Heart left ventricle (tissue), 13 donors: ENCODE measurements around the gene TXNDC5.

ENCODE experiments used
- POLR2A ChIP-seq, 2 donors: fragments of 450-650 bp; IDR thresholded peaks; one replicate each; pipeline ENCODE4 v1.6.1; 2017; ENCODE audit warnings: antibody characterized with exemption in 2 of 2, mild to moderate bottlenecking in 2 of 2, moderate library complexity in 2 of 2
- TF ChIP-seq, protein P1 (sequence below), 12 donors: fragments of 200-600 bp; sonication (generic) in 4 of 12; IDR thresholded peaks; one replicate each; pipeline versions ENCODE4 v1.5.0 to v1.8.0; 2018 to 2022; ENCODE audit warnings: antibody characterized with exemption in 12 of 12, mild to moderate bottlenecking in 5 of 12
- donor health status: ischemic (EF 13 %, LVEDD 7.1; RV severe dilation, severe dysfunction).
- donor health status: DM: no; HTN: yes; CAD: no.
- donor health status: DM: no; HTN: no; CAD: no.
- donor health status: ischemic (EF 25% LVEDD 6.9; RV normal size, moderate dysfunction).
- donor health status: ischemic (EF 25% LVEDD 5.7; RV mildly dilated, moderate dysfunction).
- donor health status: ischemic (EF 35%, LVEDD 5.7; RV mildly dilated, moderate dysfunction).
- donor health status: nonischemic (EF 11% LVEDD 7.7; RV severe dilation, severe dysfunction).
- donor health status: DM: yes; HTN: yes; CAD: no.
- donor health status: PGD.
- donor health status: ischemic (EF 29% LVEDD 5.4; RV normal size, mild dysfunction).
- donor health status: nonischemic (EF 23%, LVEDD 6.1; RV moderate dilation, normal function).

DNA sequence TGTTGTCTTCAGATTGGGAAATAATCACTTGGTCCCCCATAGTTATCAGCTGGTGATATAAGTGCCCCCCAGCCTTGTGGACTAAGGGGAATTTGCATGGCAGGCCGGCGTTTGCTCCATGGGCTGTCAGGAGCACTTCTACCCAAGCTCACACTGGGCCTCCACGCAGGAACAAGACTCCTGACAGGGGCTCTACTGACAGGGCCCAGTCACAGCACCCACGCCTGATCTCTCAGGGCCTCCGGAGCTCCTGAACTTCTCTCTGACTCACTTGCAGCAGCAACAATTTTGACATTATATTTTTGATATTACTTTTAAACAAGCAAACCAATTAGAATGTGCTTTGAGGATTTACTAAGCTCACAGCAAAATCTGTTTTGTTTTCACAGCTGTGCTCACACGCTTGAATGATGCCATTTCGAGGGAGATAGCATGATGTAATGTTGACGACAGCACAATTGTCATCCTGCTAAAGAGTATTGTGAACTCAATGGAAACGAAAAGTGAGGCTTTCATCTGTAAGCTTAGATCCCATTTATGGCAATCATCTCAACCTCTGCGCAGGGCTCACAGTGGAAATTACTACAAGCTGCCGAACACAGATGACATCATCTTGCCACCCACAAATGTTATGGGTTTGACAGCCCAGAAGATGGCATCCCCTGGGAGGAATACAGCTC, 28.7 kb upstream of the TXNDC5 start:
- no peak for TF ChIP-seq POLR2A (IDR thresholded peaks at IDR 0.05)
- TF ChIP-seq, protein P1, sequence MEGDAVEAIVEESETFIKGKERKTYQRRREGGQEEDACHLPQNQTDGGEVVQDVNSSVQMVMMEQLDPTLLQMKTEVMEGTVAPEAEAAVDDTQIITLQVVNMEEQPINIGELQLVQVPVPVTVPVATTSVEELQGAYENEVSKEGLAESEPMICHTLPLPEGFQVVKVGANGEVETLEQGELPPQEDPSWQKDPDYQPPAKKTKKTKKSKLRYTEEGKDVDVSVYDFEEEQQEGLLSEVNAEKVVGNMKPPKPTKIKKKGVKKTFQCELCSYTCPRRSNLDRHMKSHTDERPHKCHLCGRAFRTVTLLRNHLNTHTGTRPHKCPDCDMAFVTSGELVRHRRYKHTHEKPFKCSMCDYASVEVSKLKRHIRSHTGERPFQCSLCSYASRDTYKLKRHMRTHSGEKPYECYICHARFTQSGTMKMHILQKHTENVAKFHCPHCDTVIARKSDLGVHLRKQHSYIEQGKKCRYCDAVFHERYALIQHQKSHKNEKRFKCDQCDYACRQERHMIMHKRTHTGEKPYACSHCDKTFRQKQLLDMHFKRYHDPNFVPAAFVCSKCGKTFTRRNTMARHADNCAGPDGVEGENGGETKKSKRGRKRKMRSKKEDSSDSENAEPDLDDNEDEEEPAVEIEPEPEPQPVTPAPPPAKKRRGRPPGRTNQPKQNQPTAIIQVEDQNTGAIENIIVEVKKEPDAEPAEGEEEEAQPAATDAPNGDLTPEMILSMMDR (IDR thresholded peaks at IDR 0.05) = no peak
